IPS-NIHi7 (cell line): ENCODE results near the gene DIRAS1.

Source experiments
- DNase-seq: peaks from one replicate; pipeline ENCODE4 v3.0.0; 2012; ENCODE audit warnings: mixed read lengths; ENCODE audit errors: extremely low spot score

DIRAS1 gene

GRCh38 chr19:2720777-2721569 lies at the start of gene DIRAS1:
DIRAS1 (minus strand) TSS chr19:2721372; CDS start chr19:2717806, 3,566 bp downstream.
- DNase-seq = peak; percentile 73

GRCh38 chr19:2770055-2771013 lies 49.2 kb upstream of the DIRAS1 start:
- no peak for DNase-seq

- DNase-seq = no peak
These were observed 48.0 kb upstream of the DIRAS1 start for GRCh38 chr19:2769218-2769617.

- no peak for DNase-seq
These were observed 47.4 kb upstream of the DIRAS1 start for GRCh38 chr19:2768365-2769132.

- DNase-seq = no peak
These were observed 46.5 kb upstream of the DIRAS1 start for GRCh38 chr19:2767688-2768087.

- DNase-seq = no peak
These were observed 45.6 kb upstream of the DIRAS1 start for GRCh38 chr19:2766594-2767372.

GRCh38 chr19:2765376-2765775 lies 44.2 kb upstream of the DIRAS1 start:
- no peak for DNase-seq

- no peak for DNase-seq
These were observed 43.8 kb upstream of the DIRAS1 start for GRCh38 chr19:2764945-2765344.

GRCh38 chr19:2763687-2764086 lies 42.5 kb upstream of the DIRAS1 start:
- DNase-seq = no peak

- DNase-seq = no peak
These were observed 41.8 kb upstream of the DIRAS1 start for GRCh38 chr19:2762783-2763496.

GRCh38 chr19:2761876-2762782 lies 41.0 kb upstream of the DIRAS1 start:
- no peak for DNase-seq

- no peak for DNase-seq
These were observed 40.1 kb upstream of the DIRAS1 start for GRCh38 chr19:2761309-2761677.

- DNase-seq = no peak
These were observed 38.8 kb upstream of the DIRAS1 start for GRCh38 chr19:2759965-2760364.

GRCh38 chr19:2759362-2759761 lies 38.2 kb upstream of the DIRAS1 start:
- DNase-seq = no peak

- no peak for DNase-seq
These were observed 37.6 kb upstream of the DIRAS1 start for GRCh38 chr19:2758601-2759313.

- DNase-seq = no peak
These were observed 36.0 kb upstream of the DIRAS1 start for GRCh38 chr19:2756921-2757881.

GRCh38 chr19:2756477-2756876 lies 35.3 kb upstream of the DIRAS1 start:
- DNase-seq = no peak

GRCh38 chr19:2755811-2756210 lies 34.6 kb upstream of the DIRAS1 start:
- no peak for DNase-seq
